DMS114 treated with DMSO at 0.1 percent for 48 hours (cell line): ENCODE results near the gene TXNRD3.
"Not testable (repeated sequence)": the region's sequence is repeated elsewhere in the genome, so short reads cannot be mapped to it uniquely, and the experiment has no call there.

ENCODE experiments used
- DNase-seq: peaks from one replicate; lab custom pipeline; 2025; ENCODE audit not compliant: unreplicated experiment; lab: John Stamatoyannopoulos, UW

TXNRD3 gene

GRCh38 chr3:126604691-126605090 lies 50.2 kb downstream of the TXNRD3 start:
- DNase-seq, result no peak

GRCh38 chr3:126599101-126599500 lies 55.8 kb downstream of the TXNRD3 start:
- no peak for DNase-seq

GRCh38 chr3:126595479-126595878 lies 59.4 kb downstream of the TXNRD3 start:
- DNase-seq, result not testable (repeated sequence)

GRCh38 chr3:126591515-126591914 lies 63.4 kb downstream of the TXNRD3 start:
- not testable (repeated sequence) for DNase-seq

- DNase-seq, result no peak
Measured at GRCh38 chr3:126582311-126582710, 72.6 kb downstream of the TXNRD3 start.

GRCh38 chr3:126581569-126581968 lies 73.4 kb downstream of the TXNRD3 start:
- no peak for DNase-seq

GRCh38 chr3:126580746-126581145 lies 74.2 kb downstream of the TXNRD3 start:
- no peak for DNase-seq

GRCh38 chr3:126578702-126579101 lies 76.2 kb downstream of the TXNRD3 start:
- no peak for DNase-seq

GRCh38 chr3:126577261-126577660 lies 77.7 kb downstream of the TXNRD3 start:
- no peak for DNase-seq

- no peak for DNase-seq
Measured at GRCh38 chr3:126573492-126574117, 81.3 kb downstream of the TXNRD3 start.

- DNase-seq, result no peak
Measured at GRCh38 chr3:126571078-126571477, 83.8 kb downstream of the TXNRD3 start.

- DNase-seq, result no peak
Measured at GRCh38 chr3:126570103-126570541, 84.8 kb downstream of the TXNRD3 start.

- no peak for DNase-seq
Measured at GRCh38 chr3:126569390-126569975, 85.4 kb downstream of the TXNRD3 start.

- DNase-seq, result no peak
Measured at GRCh38 chr3:126568776-126569342, 86.1 kb downstream of the TXNRD3 start.

GRCh38 chr3:126567696-126568438 lies 87.1 kb downstream of the TXNRD3 start:
- DNase-seq, result no peak

GRCh38 chr3:126562737-126563276 lies 92.1 kb downstream of the TXNRD3 start:
- no peak for DNase-seq

GRCh38 chr3:126558336-126559071 lies 96.4 kb downstream of the TXNRD3 start, which contains the start of gene C3orf22:
C3orf22 (minus strand) TSS chr3:126558932; CDS start chr3:126553390, 5,542 bp downstream.
- DNase-seq, result no peak

GRCh38 chr3:126557761-126558160 lies 97.2 kb downstream of the TXNRD3 start:
- no peak for DNase-seq

- no peak for DNase-seq
Measured at GRCh38 chr3:126557415-126557745, 97.5 kb downstream of the TXNRD3 start.
